Mesendoderm (in vitro differentiated cells): ENCODE results near the gene ZC3H4.
A peak's percentile ranks its signal among the peaks of the same experiment; 100 is the strongest.

Experiments
- DNase-seq: peaks from one replicate; pipeline ENCODE4 v3.0.0; 2013
- H2AK5ac ChIP-seq: 2 replicates; pipeline ENCODE4 v1.6.1; 2013; ENCODE audit warnings: low read length, inconsistent platforms
- H2BK120ac ChIP-seq: 2 replicates; pipeline ENCODE4 v1.6.1; 2013; ENCODE audit warnings: low read depth, mild to moderate bottlenecking, low read length, moderate library complexity, mixed read lengths
- H2BK15ac ChIP-seq: replicated peaks from 2 replicates; pipeline ENCODE4 v1.6.1; 2013; ENCODE audit warnings: low read depth, mild to moderate bottlenecking, moderate library complexity
- H2BK5ac ChIP-seq: 2 replicates; pipeline ENCODE4 v1.6.1; 2013; ENCODE audit warnings: low read length, inconsistent platforms
- H3K18ac ChIP-seq: 2 replicates; pipeline ENCODE4 v1.6.1; 2013; ENCODE audit warnings: mild to moderate bottlenecking, low read length, mixed read lengths
- H3K23ac ChIP-seq: one replicate; pipeline ENCODE4 v1.6.1; 2013; ENCODE audit warnings: low read length
- H3K27ac ChIP-seq: 2 replicates; pipeline ENCODE4 v1.5.1; 2013; ENCODE audit warnings: low read depth, mild to moderate bottlenecking, inconsistent platforms, low read length, moderate library complexity
- H3K27me3 ChIP-seq: 2 replicates; pipeline ENCODE4 v1.6.1; 2013; ENCODE audit warnings: low read length, control low read depth, mild to moderate bottlenecking, inconsistent platforms; ENCODE audit not compliant: insufficient read depth, poor library complexity
- H3K36me3 ChIP-seq: 2 replicates; pipeline ENCODE4 v1.6.1; 2013; ENCODE audit warnings: low read length, inconsistent platforms; ENCODE audit not compliant: control insufficient read depth, insufficient read depth
- H3K4ac ChIP-seq: one replicate; pipeline ENCODE4 v1.6.1; 2013; ENCODE audit warnings: low read depth, mild to moderate bottlenecking, low read length, moderate library complexity
- H3K4me1 ChIP-seq: 2 replicates; pipeline ENCODE4 v1.6.1; 2013; ENCODE audit warnings: low read depth, low read length, inconsistent platforms; ENCODE audit not compliant: control insufficient read depth
- H3K4me2 ChIP-seq: 2 replicates; pipeline ENCODE4 v1.6.1; 2013; ENCODE audit warnings: low read length
- H3K4me3 ChIP-seq: 2 replicates; pipeline ENCODE4 v1.5.1; 2013; ENCODE audit warnings: mild to moderate bottlenecking, low read length
- H3K56ac ChIP-seq: one replicate; pipeline ENCODE4 v1.6.1; 2013; ENCODE audit warnings: low read length
- H3K79me1 ChIP-seq: 2 replicates; pipeline ENCODE4 v1.6.1; 2013; ENCODE audit warnings: low read length, inconsistent platforms
- H3K79me2 ChIP-seq: 2 replicates; pipeline ENCODE4 v1.6.1; 2013; ENCODE audit warnings: mild to moderate bottlenecking, low read length; ENCODE audit not compliant: control insufficient read depth, insufficient read depth
- H3K9ac ChIP-seq: 2 replicates; pipeline ENCODE4 v1.6.1; 2013; ENCODE audit warnings: low read length, inconsistent platforms
- H4K5ac ChIP-seq: one replicate; pipeline ENCODE4 v1.6.1; 2013; ENCODE audit warnings: low read length
- H4K8ac ChIP-seq: one replicate; pipeline ENCODE4 v1.6.1; 2013; ENCODE audit warnings: low read depth, mild to moderate bottlenecking, control low read depth, low read length, moderate library complexity
- WGBS: extraction: QIAGEN DNeasy Blood & Tissue Kit; methylation state at CpG from one replicate; pipeline ENCODE4 v1.1.7; 2013; ENCODE audit warnings: low lambda C conversion rate, missing lambda C conversion rate; ENCODE audit not compliant: insufficient coverage; ENCODE audit errors: extremely low coverage; 5-methylcytosine and 5-hydroxymethylcytosine counted together

The ZC3H4 gene

GRCh38 chr19:47107953-47108746 lies 5.4 kb downstream of the ZC3H4 start:
- no CpG with 5 or more reads among the region's 9 CpGs for WGBS
- Histone ChIP-seq H4K5ac (peak overlapping the region; percentile 21), H3K23ac (no peak overlapping the region), H3K79me2 (peaks cover 71% of the 10 kb centered on the region), H3K36me3 (no peaks in the 10 kb centered on the region), H3K4me3 (no peak overlapping the region), H3K4me1 (no peaks in the 10 kb centered on the region), H2AK5ac (no peak overlapping the region), H2BK120ac (no peak overlapping the region), H3K27ac (peak overlapping the region; percentile 8), H2BK15ac (no peak overlapping the region), H3K4ac (no peak overlapping the region), H4K8ac (no peak overlapping the region), H3K56ac (peak overlapping the region; percentile 54), H3K27me3 (no peaks in the 10 kb centered on the region), H3K9ac (peak overlapping the region; percentile 35), H3K4me2 (no peak overlapping the region), H3K18ac (no peak overlapping the region), H3K79me1 (peaks cover 12% of the 10 kb centered on the region), H2BK5ac (no peak overlapping the region)
- DNase-seq = no peak

GRCh38 chr19:47107202-47107952 lies 6.2 kb downstream of the ZC3H4 start:
- no peak overlapping the region for H3K4ac ChIP-seq
- H3K4me3 ChIP-seq = no peak overlapping the region
- peaks cover 77% of the 10 kb centered on the region for H3K79me2 ChIP-seq
- H3K9ac ChIP-seq = peak overlapping the region; percentile 23
- H4K8ac ChIP-seq = no peak overlapping the region
- no peaks in the 10 kb centered on the region for H3K36me3 ChIP-seq
- H3K27me3 ChIP-seq = no peaks in the 10 kb centered on the region
- no peak for DNase-seq
- H2AK5ac ChIP-seq = no peak overlapping the region
- no peak overlapping the region for H3K4me2 ChIP-seq
- H4K5ac ChIP-seq = no peak overlapping the region
- no CpG with 5 or more reads among the region's 9 CpGs for WGBS
- peaks cover 16% of the 10 kb centered on the region for H3K79me1 ChIP-seq
- H3K23ac ChIP-seq = no peak overlapping the region
- H2BK120ac ChIP-seq = no peak overlapping the region
- H2BK15ac ChIP-seq = no peak overlapping the region
- H2BK5ac ChIP-seq = no peak overlapping the region
- no peak overlapping the region for H3K56ac ChIP-seq
- H3K27ac ChIP-seq = no peak overlapping the region
- H3K4me1 ChIP-seq = no peaks in the 10 kb centered on the region
- no peak overlapping the region for H3K18ac ChIP-seq

- no peaks in the 10 kb centered on the region for H3K36me3 ChIP-seq
- no peak overlapping the region for H2BK120ac ChIP-seq
- H3K4ac ChIP-seq = no peak overlapping the region
- no peak overlapping the region for H3K23ac ChIP-seq
- H3K4me3 ChIP-seq = no peak overlapping the region
- H3K18ac ChIP-seq = no peak overlapping the region
- no peak overlapping the region for H2AK5ac ChIP-seq
- no peaks in the 10 kb centered on the region for H3K4me1 ChIP-seq
- H3K56ac ChIP-seq = no peak overlapping the region
- H2BK5ac ChIP-seq = no peak overlapping the region
- H4K5ac ChIP-seq = no peak overlapping the region
- H3K27me3 ChIP-seq = no peaks in the 10 kb centered on the region
- no peak overlapping the region for H4K8ac ChIP-seq
- WGBS = no CpG with 5 or more reads among the region's 2 CpGs
- peaks cover 19% of the 10 kb centered on the region for H3K79me1 ChIP-seq
- no peak overlapping the region for H3K27ac ChIP-seq
- H3K9ac ChIP-seq = no peak overlapping the region
- peaks cover 81% of the 10 kb centered on the region for H3K79me2 ChIP-seq
- no peak for DNase-seq
- H3K4me2 ChIP-seq = no peak overlapping the region
- H2BK15ac ChIP-seq = no peak overlapping the region
Observed at GRCh38 chr19:47106821-47107201, 6.8 kb downstream of the ZC3H4 start.

GRCh38 chr19:47105874-47106273 lies 7.7 kb downstream of the ZC3H4 start:
- H2BK15ac ChIP-seq = no peak overlapping the region
- H3K4me2 ChIP-seq = no peak overlapping the region
- H3K27ac ChIP-seq = no peak overlapping the region
- no peak overlapping the region for H3K56ac ChIP-seq
- no peak overlapping the region for H2BK5ac ChIP-seq
- no peak overlapping the region for H2AK5ac ChIP-seq
- no peak overlapping the region for H3K9ac ChIP-seq
- no peaks in the 10 kb centered on the region for H3K4me1 ChIP-seq
- no peak overlapping the region for H3K23ac ChIP-seq
- peaks cover 77% of the 10 kb centered on the region for H3K79me2 ChIP-seq
- no peak overlapping the region for H3K4me3 ChIP-seq
- no peak for DNase-seq
- no peak overlapping the region for H4K5ac ChIP-seq
- no peak overlapping the region for H3K4ac ChIP-seq
- peaks cover 19% of the 10 kb centered on the region for H3K79me1 ChIP-seq
- H3K18ac ChIP-seq = no peak overlapping the region
- H3K36me3 ChIP-seq = no peaks in the 10 kb centered on the region
- H2BK120ac ChIP-seq = no peak overlapping the region
- no peaks in the 10 kb centered on the region for H3K27me3 ChIP-seq
- H4K8ac ChIP-seq = no peak overlapping the region
- WGBS = no CpG with 5 or more reads among the region's 2 CpGs

- H3K4me3 ChIP-seq = no peak overlapping the region
- no peak overlapping the region for H2BK120ac ChIP-seq
Observed at GRCh38 chr19:47104680-47105079, 8.9 kb downstream of the ZC3H4 start.

More at GRCh38 chr19:47104680-47105079, 8.9 kb downstream of the ZC3H4 start:
- Histone ChIP-seq H3K9ac (no peak overlapping the region), H3K79me2 (peaks cover 77% of the 10 kb centered on the region), H2AK5ac (no peak overlapping the region), H2BK5ac (no peak overlapping the region), H3K36me3 (no peaks in the 10 kb centered on the region), H3K27ac (no peak overlapping the region), H3K4ac (no peak overlapping the region), H4K8ac (no peak overlapping the region), H3K23ac (no peak overlapping the region), H3K27me3 (no peaks in the 10 kb centered on the region), H3K4me1 (no peaks in the 10 kb centered on the region), H3K18ac (no peak overlapping the region), H3K79me1 (peaks cover 19% of the 10 kb centered on the region), H3K4me2 (no peak overlapping the region), H4K5ac (no peak overlapping the region), H2BK15ac (no peak overlapping the region), H3K56ac (no peak overlapping the region)
- no peak for DNase-seq
- WGBS = no CpG with 5 or more reads among the region's 9 CpGs
